GM18909 (cell line): ENCODE data around the gene YRDC.
"Not testable (repeated sequence)": the region's sequence is repeated elsewhere in the genome, so short reads cannot be mapped to it uniquely, and the experiment has no call there.

ENCODE experiments used
- ATAC-seq: cut with Tn5 transposase; IDR thresholded peaks from one replicate; pipeline ENCODE4 v1.9.1; 2021; ENCODE audit warnings: mild to moderate bottlenecking; ENCODE audit not compliant: unreplicated experiment, poor library complexity

Gene YRDC

GRCh38 chr1:37776946-37777516 is 31.0 kb downstream of the YRDC start:
- no peak for ATAC-seq

- ATAC-seq: not testable (repeated sequence)
These were observed 36.6 kb downstream of the YRDC start for GRCh38 chr1:37771440-37771839.

- no peak for ATAC-seq
These were observed 40.5 kb downstream of the YRDC start for GRCh38 chr1:37767488-37767887.

GRCh38 chr1:37765916-37766664 is 41.9 kb downstream of the YRDC start:
- ATAC-seq: no peak

- ATAC-seq: no peak
These were observed 43.0 kb downstream of the YRDC start, which contains the start of gene EPHA10 for GRCh38 chr1:37764888-37765441. TSS of gene EPHA10 (minus strand) at chr1:37765120. CDS start at chr1:37765066, 54 bp downstream.

- ATAC-seq: no peak
These were observed 43.6 kb downstream of the YRDC start for GRCh38 chr1:37764414-37764825.

GRCh38 chr1:37763791-37764413 is 44.1 kb downstream of the YRDC start:
- no peak for ATAC-seq

- no peak for ATAC-seq
These were observed 45.5 kb downstream of the YRDC start for GRCh38 chr1:37762516-37762915.

- no peak for ATAC-seq
These were observed 46.5 kb downstream of the YRDC start for GRCh38 chr1:37761416-37762095.

- no peak for ATAC-seq
These were observed 48.6 kb downstream of the YRDC start for GRCh38 chr1:37759451-37759850.

- no peak for ATAC-seq
These were observed 52.0 kb downstream of the YRDC start for GRCh38 chr1:37755951-37756560.

GRCh38 chr1:37755290-37755689 is 52.7 kb downstream of the YRDC start:
- no peak for ATAC-seq

GRCh38 chr1:37753473-37754321 is 54.3 kb downstream of the YRDC start:
- no peak for ATAC-seq
